Lower leg skin (tissue), 4 donors: Measurements from ENCODE around the gene DMD. TPM values are rescaled to one million over a fixed set of nuclear protein-coding genes. Genes with fewer than 3 reads are reported as not detected.
"Not testable (repeated sequence)": the region's sequence is repeated elsewhere in the genome, so short reads cannot be mapped to it uniquely, and the experiment has no call there.

Experiments used
- DNase-seq, 2 donors: peaks; one replicate each; pipeline ENCODE4 v3.0.0-alpha.2; 2019; ENCODE audit warnings: low spot score in 2 of 2
- H3K4me3 ChIP-seq: fragments of 200-600 bp; sonication (generic); 2 replicates; pipeline ENCODE4 v1.5.1; 2017; ENCODE audit warnings: mild to moderate bottlenecking, low read depth; ENCODE audit not compliant: poor library complexity, severe bottlenecking
- CTCF ChIP-seq, 3 donors: fragments of 450-650 bp; IDR thresholded peaks; one replicate each; pipeline ENCODE4 v1.5.1; 2016; ENCODE audit warnings: antibody characterized with exemption in 3 of 3, mild to moderate bottlenecking in 3 of 3, moderate library complexity in 2 of 3
- POLR2A ChIP-seq, 2 donors: fragments of 450-650 bp; IDR thresholded peaks; one replicate each; pipeline ENCODE4 v1.6.1; 2016 to 2017; ENCODE audit warnings: antibody characterized with exemption in 2 of 2, mild to moderate bottlenecking in 1 of 2, moderate library complexity in 1 of 2
- WGBS, 2 donors: methylation state at CpG; one replicate each; pipeline ENCODE4 v1.1.5; 2018; 5-methylcytosine and 5-hydroxymethylcytosine counted together
- intact Hi-C: fragments of 100-400 bp; cut with DNase I; formaldehyde crosslinking; loops from one replicate; pipeline ENCODE4 v1.15.0; 2023; ENCODE audit warnings: low total_unique reads
- total RNA-seq, 4 donors: library from RNA; depleted of rRNA; stranded (reverse); fragments of >200 nt; gene quantifications; one replicate each; pipeline ENCODE4 v1.1.0, GENCODE V29; 2016

DMD gene
- total RNA-seq, 4 donors from 2014 or later = 23.0 to 27.5 (median 26.7) TPM

- DNase-seq = no peak
- H3K4me3 ChIP-seq = no peak overlapping the region
- intact Hi-C loops = no loop called here
- WGBS, 2 donors = 16 to 35% methylated on average over 2 of the region's 2 CpGs
- TF ChIP-seq POLR2A (IDR thresholded peaks at IDR 0.05) = no peak
- TF ChIP-seq CTCF (IDR thresholded peaks at IDR 0.05) = no peak
Measured at GRCh38 chrX:32745323-32745722, 466.0 kb downstream of the DMD start.

- 75 to 90% methylated on average over 1 of the region's 1 CpG for WGBS, 2 donors
- H3K4me3 ChIP-seq = no peak overlapping the region
- intact Hi-C loops = no loop called here
- no peak for DNase-seq
- no peak for TF ChIP-seq POLR2A (IDR thresholded peaks at IDR 0.05)
- no peak for TF ChIP-seq CTCF (IDR thresholded peaks at IDR 0.05)
Measured at GRCh38 chrX:32744921-32745320, 466.4 kb downstream of the DMD start.

- DNase-seq = no peak
- intact Hi-C loops = no loop called here
- no peak overlapping the region for H3K4me3 ChIP-seq
- WGBS, 2 donors = 86 to 93% methylated on average over 3 of the region's 3 CpGs
- TF ChIP-seq CTCF (IDR thresholded peaks at IDR 0.05) = no peak
- TF ChIP-seq POLR2A (IDR thresholded peaks at IDR 0.05) = no peak
Measured at GRCh38 chrX:32741910-32742309, 469.4 kb downstream of the DMD start.

- no peak overlapping the region for H3K4me3 ChIP-seq
- WGBS, 2 donors = 68 to 75% methylated on average over 4 of the region's 4 CpGs
- TF ChIP-seq POLR2A (IDR thresholded peaks at IDR 0.05) (no peak), CTCF (IDR thresholded peaks at IDR 0.05) (no peak)
- no peak for DNase-seq
- intact Hi-C loops = no loop called here
Measured at GRCh38 chrX:32708542-32708941, 502.8 kb downstream of the DMD start.

GRCh38 chrX:32705385-32705784 lies 506.0 kb downstream of the DMD start:
- DNase-seq, H3K4me3 ChIP-seq, intact Hi-C loops: not testable (repeated sequence)
- WGBS, 2 donors = 74 to 86% methylated on average over 9 of the region's 9 CpGs

GRCh38 chrX:32687379-32687778 lies 524.0 kb downstream of the DMD start:
- no peak for DNase-seq
- TF ChIP-seq POLR2A (IDR thresholded peaks at IDR 0.05) = no peak
- TF ChIP-seq CTCF (IDR thresholded peaks at IDR 0.05) = no peak
- WGBS, 2 donors = 31 to 50% methylated on average over 1 of the region's 1 CpG
- no peak overlapping the region for H3K4me3 ChIP-seq
- intact Hi-C loops = no loop called here
